ENCODE data around the gene NCL.
A peak's percentile ranks its signal among the peaks of the same experiment; 100 is the strongest.

NCL gene

GRCh38 chr2:231418820-231419640, 45.3 kb downstream of the NCL start:
- Histone ChIP-seq H3K27me3 (replicated peaks in 2 of 5; ENCODE audit: control insufficient read depth in 4 of 5, insufficient read depth in 5 of 5, low read length in 4 of 5) (no peaks in the 10 kb centered on the region), H3K36me3 (ENCODE audit: control insufficient read depth in 4 of 4, insufficient read depth in 4 of 4, low read length in 3 of 4) (no peaks in the 10 kb centered on the region), H3K4me3 (ENCODE audit: control insufficient read depth in 1 of 7, extremely low read depth in 1 of 7, insufficient read depth in 4 of 7, low read depth in 2 of 7, low read length in 6 of 7) (no peak overlapping the region), H3K4me1 (ENCODE audit: control extremely low read depth in 1 of 4, control insufficient read depth in 4 of 4, insufficient read depth in 4 of 4, low read length in 3 of 4) (peaks cover 0 to 2% (median 0%) of the 10 kb centered on the region in 4 experiments), H3K27ac (ENCODE audit: insufficient read depth in 1 of 2, low read depth in 1 of 2, low read length in 2 of 2, poor library complexity in 1 of 2, severe bottlenecking in 2 of 2) (no peak overlapping the region), H3K9me3 (ENCODE audit: control extremely low read depth in 1 of 5, control insufficient read depth in 4 of 5, insufficient read depth in 2 of 5, low read depth in 1 of 5, low read length in 4 of 5) (no peaks in the 10 kb centered on the region)
- ChIA-PET POLR2A (no interaction called here), CTCF (interaction anchor here (0.8 to 1.2 kb wide), 4 partner anchors 10 to 366 kb away, joined by 3 read pairs; no protein-coding TSS in a partner anchor)
- 93% methylated on average over 26 of the region's 26 CpGs for WGBS (ENCODE audit: insufficient coverage)
- no peak for DNase-seq

- Histone ChIP-seq H3K27me3 (replicated peaks in 2 of 5; ENCODE audit: control insufficient read depth in 4 of 5, insufficient read depth in 5 of 5, low read length in 4 of 5) (peaks cover 0 to 8% (median 5%) of the 10 kb centered on the region in 5 experiments), H3K27ac (ENCODE audit: insufficient read depth in 1 of 2, low read depth in 1 of 2, low read length in 2 of 2, poor library complexity in 1 of 2, severe bottlenecking in 2 of 2) (no peak overlapping the region), H3K9me3 (ENCODE audit: control extremely low read depth in 1 of 5, control insufficient read depth in 4 of 5, insufficient read depth in 2 of 5, low read depth in 1 of 5, low read length in 4 of 5) (peaks cover 0 to 5% (median 0%) of the 10 kb centered on the region in 5 experiments), H3K4me3 (ENCODE audit: control insufficient read depth in 1 of 7, extremely low read depth in 1 of 7, insufficient read depth in 4 of 7, low read depth in 2 of 7, low read length in 6 of 7) (no peak overlapping the region), H3K4me1 (ENCODE audit: control extremely low read depth in 1 of 4, control insufficient read depth in 4 of 4, insufficient read depth in 4 of 4, low read length in 3 of 4) (peaks cover 0 to 11% (median 5%) of the 10 kb centered on the region in 4 experiments), H3K36me3 (ENCODE audit: control insufficient read depth in 4 of 4, insufficient read depth in 4 of 4, low read length in 3 of 4) (no peaks in the 10 kb centered on the region)
- ChIA-PET CTCF (interaction anchor here (0.5 to 17.1 kb wide), 9 partner anchors 13 to 338 kb away, joined by 3 to 234 read pairs (median 4); no protein-coding TSS in a partner anchor), POLR2A (interaction anchor here (0.7 kb wide), 1 partner anchor 304 kb away, joined by 3 read pairs; no protein-coding TSS in a partner anchor)
- peak in 1 of 3 donors; percentile 50 for DNase-seq
Measured at GRCh38 chr2:231415029-231415428, 49.3 kb downstream of the NCL start.

GRCh38 chr2:231413921-231414476, 50.3 kb downstream of the NCL start:
- ChIA-PET CTCF (interaction anchor here (0.8 to 17.1 kb wide), 11 partner anchors 9 to 310 kb away, joined by 3 to 234 read pairs (median 5); no protein-coding TSS in a partner anchor), POLR2A (no interaction called here)
- Histone ChIP-seq H3K27ac (ENCODE audit: insufficient read depth in 1 of 2, low read depth in 1 of 2, low read length in 2 of 2, poor library complexity in 1 of 2, severe bottlenecking in 2 of 2) (no peak overlapping the region), H3K36me3 (ENCODE audit: control insufficient read depth in 4 of 4, insufficient read depth in 4 of 4, low read length in 3 of 4) (no peaks in the 10 kb centered on the region), H3K4me1 (ENCODE audit: control extremely low read depth in 1 of 4, control insufficient read depth in 4 of 4, insufficient read depth in 4 of 4, low read length in 3 of 4) (peaks cover 0 to 11% (median 5%) of the 10 kb centered on the region in 4 experiments), H3K27me3 (replicated peaks in 2 of 5; ENCODE audit: control insufficient read depth in 4 of 5, insufficient read depth in 5 of 5, low read length in 4 of 5) (peaks cover 0 to 8% (median 5%) of the 10 kb centered on the region in 5 experiments), H3K4me3 (ENCODE audit: control insufficient read depth in 1 of 7, extremely low read depth in 1 of 7, insufficient read depth in 4 of 7, low read depth in 2 of 7, low read length in 6 of 7) (no peak overlapping the region), H3K9me3 (ENCODE audit: control extremely low read depth in 1 of 5, control insufficient read depth in 4 of 5, insufficient read depth in 2 of 5, low read depth in 1 of 5, low read length in 4 of 5) (peaks cover 0 to 5% (median 0%) of the 10 kb centered on the region in 5 experiments)
- no peak for DNase-seq
- WGBS (ENCODE audit: insufficient coverage): 97% methylated on average over 13 of the region's 15 CpGs

GRCh38 chr2:231413456-231413855, 50.8 kb downstream of the NCL start:
- ChIA-PET CTCF (interaction anchor here (0.8 to 17.1 kb wide), 20 partner anchors 9 to 314 kb away, joined by 3 to 234 read pairs (median 6); no protein-coding TSS in a partner anchor), POLR2A (no interaction called here)
- H3K4me3 ChIP-seq (ENCODE audit: control insufficient read depth in 1 of 7, extremely low read depth in 1 of 7, insufficient read depth in 4 of 7, low read depth in 2 of 7, low read length in 6 of 7): no peak overlapping the region
- no peaks in the 10 kb centered on the region for H3K36me3 ChIP-seq (ENCODE audit: control insufficient read depth in 4 of 4, insufficient read depth in 4 of 4, low read length in 3 of 4)
- peaks cover 0 to 11% (median 5%) of the 10 kb centered on the region in 4 experiments for H3K4me1 ChIP-seq (ENCODE audit: control extremely low read depth in 1 of 4, control insufficient read depth in 4 of 4, insufficient read depth in 4 of 4, low read length in 3 of 4)
- H3K27ac ChIP-seq (ENCODE audit: insufficient read depth in 1 of 2, low read depth in 1 of 2, low read length in 2 of 2, poor library complexity in 1 of 2, severe bottlenecking in 2 of 2): no peak overlapping the region
- peaks cover 0 to 5% (median 0%) of the 10 kb centered on the region in 5 experiments for H3K9me3 ChIP-seq (ENCODE audit: control extremely low read depth in 1 of 5, control insufficient read depth in 4 of 5, insufficient read depth in 2 of 5, low read depth in 1 of 5, low read length in 4 of 5)
- DNase-seq: no peak
- peaks cover 0 to 8% (median 5%) of the 10 kb centered on the region in 5 experiments for H3K27me3 ChIP-seq (replicated peaks in 2 of 5; ENCODE audit: control insufficient read depth in 4 of 5, insufficient read depth in 5 of 5, low read length in 4 of 5)
- WGBS (ENCODE audit: insufficient coverage): 96% methylated on average over 6 of the region's 6 CpGs

- Histone ChIP-seq H3K27ac (ENCODE audit: insufficient read depth in 1 of 2, low read depth in 1 of 2, low read length in 2 of 2, poor library complexity in 1 of 2, severe bottlenecking in 2 of 2) (no peak overlapping the region), H3K27me3 (replicated peaks in 2 of 5; ENCODE audit: control insufficient read depth in 4 of 5, insufficient read depth in 5 of 5, low read length in 4 of 5) (peaks cover 0 to 8% (median 5%) of the 10 kb centered on the region in 5 experiments), H3K4me1 (ENCODE audit: control extremely low read depth in 1 of 4, control insufficient read depth in 4 of 4, insufficient read depth in 4 of 4, low read length in 3 of 4) (peaks cover 0 to 11% (median 5%) of the 10 kb centered on the region in 4 experiments), H3K9me3 (ENCODE audit: control extremely low read depth in 1 of 5, control insufficient read depth in 4 of 5, insufficient read depth in 2 of 5, low read depth in 1 of 5, low read length in 4 of 5) (peaks cover 0 to 5% (median 0%) of the 10 kb centered on the region in 5 experiments), H3K4me3 (ENCODE audit: control insufficient read depth in 1 of 7, extremely low read depth in 1 of 7, insufficient read depth in 4 of 7, low read depth in 2 of 7, low read length in 6 of 7) (peak overlapping the region in 4 of 7 experiments; percentile 64 to 78 (median 72)), H3K36me3 (ENCODE audit: control insufficient read depth in 4 of 4, insufficient read depth in 4 of 4, low read length in 3 of 4) (no peaks in the 10 kb centered on the region)
- ChIA-PET CTCF (interaction anchor here (0.8 to 17.1 kb wide), 26 partner anchors 9 to 313 kb away, joined by 3 to 234 read pairs (median 5); no protein-coding TSS in a partner anchor), POLR2A (no interaction called here)
- WGBS (ENCODE audit: insufficient coverage): 58% methylated on average over 8 of the region's 9 CpGs
- DNase-seq: no peak
Measured at GRCh38 chr2:231412618-231412963, 51.7 kb downstream of the NCL start.

GRCh38 chr2:231411831-231412617, 52.3 kb downstream of the NCL start:
- Histone ChIP-seq H3K27ac (ENCODE audit: insufficient read depth in 1 of 2, low read depth in 1 of 2, low read length in 2 of 2, poor library complexity in 1 of 2, severe bottlenecking in 2 of 2) (no peak overlapping the region), H3K27me3 (replicated peaks in 2 of 5; ENCODE audit: control insufficient read depth in 4 of 5, insufficient read depth in 5 of 5, low read length in 4 of 5) (peaks cover 0 to 8% (median 5%) of the 10 kb centered on the region in 5 experiments), H3K9me3 (ENCODE audit: control extremely low read depth in 1 of 5, control insufficient read depth in 4 of 5, insufficient read depth in 2 of 5, low read depth in 1 of 5, low read length in 4 of 5) (peaks cover 0 to 5% (median 0%) of the 10 kb centered on the region in 5 experiments), H3K4me1 (ENCODE audit: control extremely low read depth in 1 of 4, control insufficient read depth in 4 of 4, insufficient read depth in 4 of 4, low read length in 3 of 4) (peaks cover 0 to 12% (median 6%) of the 10 kb centered on the region in 4 experiments), H3K36me3 (ENCODE audit: control insufficient read depth in 4 of 4, insufficient read depth in 4 of 4, low read length in 3 of 4) (no peaks in the 10 kb centered on the region), H3K4me3 (ENCODE audit: control insufficient read depth in 1 of 7, extremely low read depth in 1 of 7, insufficient read depth in 4 of 7, low read depth in 2 of 7, low read length in 6 of 7) (peak overlapping the region; percentile 18 to 78 (median 64))
- 4% methylated on average over 42 of the region's 67 CpGs for WGBS (ENCODE audit: insufficient coverage)
- peak; percentile 82 to 91 (median 89) for DNase-seq
- ChIA-PET POLR2A (interaction anchor here (0.9 kb wide), 1 partner anchor 184 kb away, joined by 3 read pairs; no protein-coding TSS in a partner anchor), CTCF (interaction anchor here (0.6 to 17.1 kb wide), 35 partner anchors 8 to 313 kb away, joined by 3 to 234 read pairs (median 4); partner anchors contain the start of gene B3GNT7)
